DMS53 treated with DMSO at 0.1 percent for 48 hours (cell line): ENCODE measurements around the gene FOXJ2.
"Not testable (repeated sequence)": the region's sequence is repeated elsewhere in the genome, so short reads cannot be mapped to it uniquely, and the experiment has no call there.

Source experiments
- DNase-seq: peaks from one replicate; lab custom pipeline; 2025; ENCODE audit not compliant: unreplicated experiment; lab: John Stamatoyannopoulos, UW

Gene FOXJ2

GRCh38 chr12:8058506-8058905, 26.0 kb downstream of the FOXJ2 start:
- DNase-seq: no peak

GRCh38 chr12:8064131-8064530, 31.6 kb downstream of the FOXJ2 start:
- DNase-seq: no peak

- DNase-seq: no peak
Measured at GRCh38 chr12:8065991-8066594, 33.6 kb downstream of the FOXJ2 start, which contains the start of gene C3AR1. C3AR1 (minus strand) TSS chr12:8066359; CDS start chr12:8060185, 6,174 bp downstream.

- DNase-seq: no peak
Measured at GRCh38 chr12:8069582-8069981, 37.1 kb downstream of the FOXJ2 start.

- not testable (repeated sequence) for DNase-seq
Measured at GRCh38 chr12:8071820-8072219, 39.3 kb downstream of the FOXJ2 start.

- no peak for DNase-seq
Measured at GRCh38 chr12:8075935-8076334, 43.4 kb downstream of the FOXJ2 start.

GRCh38 chr12:8076366-8076765, 43.9 kb downstream of the FOXJ2 start:
- no peak for DNase-seq

GRCh38 chr12:8077207-8077606, 44.7 kb downstream of the FOXJ2 start:
- DNase-seq: no peak

- DNase-seq: peak; percentile 36
Measured at GRCh38 chr12:8078398-8078797, 45.9 kb downstream of the FOXJ2 start.

- no peak for DNase-seq
Measured at GRCh38 chr12:8078916-8079315, 46.4 kb downstream of the FOXJ2 start.

GRCh38 chr12:8080120-8080519, 47.6 kb downstream of the FOXJ2 start:
- no peak for DNase-seq

- DNase-seq: no peak
Measured at GRCh38 chr12:8081251-8081920, 48.9 kb downstream of the FOXJ2 start.

- DNase-seq: no peak
Measured at GRCh38 chr12:8082808-8083100, 50.2 kb downstream of the FOXJ2 start.

- DNase-seq: not testable (repeated sequence)
Measured at GRCh38 chr12:8084351-8084750, 51.8 kb downstream of the FOXJ2 start.

- no peak for DNase-seq
Measured at GRCh38 chr12:8087666-8088065, 55.1 kb downstream of the FOXJ2 start.

GRCh38 chr12:8088574-8088973, 56.1 kb downstream of the FOXJ2 start:
- DNase-seq: no peak

- not testable (repeated sequence) for DNase-seq
Measured at GRCh38 chr12:8089277-8089676, 56.8 kb downstream of the FOXJ2 start.

- no peak for DNase-seq
Measured at GRCh38 chr12:8089716-8090115, 57.2 kb downstream of the FOXJ2 start.

- DNase-seq: no peak
Measured at GRCh38 chr12:8093291-8093690, 60.8 kb downstream of the FOXJ2 start.

- no peak for DNase-seq
Measured at GRCh38 chr12:8096281-8096915, 63.9 kb downstream of the FOXJ2 start.

- DNase-seq: no peak
Measured at GRCh38 chr12:8099235-8099634, 66.7 kb downstream of the FOXJ2 start.
